Ectodermal cell (in vitro differentiated cells): Measurements from ENCODE around the gene ABL1.

ENCODE experiments used
- H3K27ac ChIP-seq: 2 replicates; pipeline ENCODE4 v1.7.0; 2013; ENCODE audit warnings: mild to moderate bottlenecking, low read depth, low read length; ENCODE audit not compliant: insufficient read depth, poor library complexity, severe bottlenecking
- H3K27me3 ChIP-seq: 2 replicates; pipeline ENCODE4 v1.7.0; 2013; ENCODE audit warnings: mild to moderate bottlenecking, low read length; ENCODE audit not compliant: insufficient read depth, control insufficient read depth, poor library complexity, severe bottlenecking
- H3K36me3 ChIP-seq: one replicate; pipeline ENCODE4 v1.7.0; 2013; ENCODE audit warnings: low read length; ENCODE audit not compliant: control insufficient read depth, insufficient read depth
- H3K4me1 ChIP-seq: one replicate; pipeline ENCODE4 v1.7.0; 2013; ENCODE audit warnings: low read length; ENCODE audit not compliant: control insufficient read depth, insufficient read depth
- H3K4me3 ChIP-seq: 2 replicates; pipeline ENCODE4 v1.7.0; 2013; ENCODE audit warnings: low read depth, low read length, control low read depth; ENCODE audit not compliant: insufficient read depth
- H3K9me3 ChIP-seq: 2 replicates; pipeline ENCODE4 v1.7.0; 2013; ENCODE audit warnings: mild to moderate bottlenecking, low read length, moderate library complexity; ENCODE audit not compliant: control insufficient read depth
- WGBS, 2 experiments: methylation state at CpG; one replicate each; pipeline ENCODE4 v1.1.7; 2013; ENCODE audit warnings: missing lambda C conversion rate in 2 of 2; 5-methylcytosine and 5-hydroxymethylcytosine counted together

The ABL1 gene

GRCh38 chr9:130934246-130934645 lies 99.2 kb downstream of the ABL1 start:
- Histone ChIP-seq H3K36me3 (no peaks in the 10 kb centered on the region), H3K4me3 (no peak overlapping the region), H3K27ac (no peak overlapping the region), H3K4me1 (peaks cover 26% of the 10 kb centered on the region), H3K9me3 (no peaks in the 10 kb centered on the region), H3K27me3 (peaks cover 51% of the 10 kb centered on the region)
- WGBS, 2 experiments: 89 to 90% methylated on average over 11 of the region's 11 CpGs

- Histone ChIP-seq H3K27ac (no peak overlapping the region), H3K36me3 (no peaks in the 10 kb centered on the region), H3K9me3 (no peaks in the 10 kb centered on the region), H3K4me1 (peaks cover 26% of the 10 kb centered on the region), H3K4me3 (no peak overlapping the region), H3K27me3 (peaks cover 58% of the 10 kb centered on the region)
- WGBS, 2 experiments: 92 to 93% methylated on average over 16 of the region's 16 CpGs
These were observed 99.9 kb downstream of the ABL1 start for GRCh38 chr9:130934702-130935647.

GRCh38 chr9:130935648-130936271 lies 100.7 kb downstream of the ABL1 start:
- peak overlapping the region; percentile 8 for H3K27ac ChIP-seq
- peaks cover 26% of the 10 kb centered on the region for H3K4me1 ChIP-seq
- H3K27me3 ChIP-seq: peaks cover 66% of the 10 kb centered on the region
- no peaks in the 10 kb centered on the region for H3K36me3 ChIP-seq
- 93 to 94% methylated on average over 13 of the region's 13 CpGs for WGBS, 2 experiments
- no peaks in the 10 kb centered on the region for H3K9me3 ChIP-seq
- H3K4me3 ChIP-seq: no peak overlapping the region

- 21% methylated on average over 12 of the region's 12 CpGs for WGBS, 2 experiments
- peak overlapping the region; percentile 8 for H3K27ac ChIP-seq
- H3K4me3 ChIP-seq: no peak overlapping the region
- peaks cover 73% of the 10 kb centered on the region for H3K27me3 ChIP-seq
- no peaks in the 10 kb centered on the region for H3K9me3 ChIP-seq
- H3K4me1 ChIP-seq: peaks cover 26% of the 10 kb centered on the region
- H3K36me3 ChIP-seq: no peaks in the 10 kb centered on the region
These were observed 101.4 kb downstream of the ABL1 start for GRCh38 chr9:130936285-130937117.
